Amniotic epithelial cell (primary cell): ENCODE measurements around the gene ENPP1.

Experiments
- DNase-seq: peaks from one replicate; pipeline ENCODE4 v3.0.0-alpha.2; 2010; ENCODE audit warnings: low read depth

The ENPP1 gene

DNA sequence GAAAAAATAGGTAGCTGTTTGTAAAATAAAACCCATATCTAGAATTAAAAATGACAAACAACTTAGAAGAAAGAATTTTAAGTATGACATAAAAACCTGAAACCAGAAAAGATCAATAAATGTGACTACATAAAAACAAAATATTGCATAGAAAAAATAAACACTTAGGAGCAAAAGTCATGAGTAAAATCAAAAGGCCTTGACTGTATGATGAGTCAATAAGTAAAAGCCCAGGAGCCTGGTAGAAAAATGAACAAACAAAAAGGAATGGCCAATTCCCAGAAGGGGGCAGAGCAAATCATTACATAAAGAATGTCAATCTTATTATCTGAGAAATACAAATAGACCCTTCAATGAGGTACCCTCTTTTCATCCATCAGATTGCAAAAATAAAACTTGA lies 20.7 kb upstream of the ENPP1 start:
- DNase-seq = peak; percentile 19

DNA sequence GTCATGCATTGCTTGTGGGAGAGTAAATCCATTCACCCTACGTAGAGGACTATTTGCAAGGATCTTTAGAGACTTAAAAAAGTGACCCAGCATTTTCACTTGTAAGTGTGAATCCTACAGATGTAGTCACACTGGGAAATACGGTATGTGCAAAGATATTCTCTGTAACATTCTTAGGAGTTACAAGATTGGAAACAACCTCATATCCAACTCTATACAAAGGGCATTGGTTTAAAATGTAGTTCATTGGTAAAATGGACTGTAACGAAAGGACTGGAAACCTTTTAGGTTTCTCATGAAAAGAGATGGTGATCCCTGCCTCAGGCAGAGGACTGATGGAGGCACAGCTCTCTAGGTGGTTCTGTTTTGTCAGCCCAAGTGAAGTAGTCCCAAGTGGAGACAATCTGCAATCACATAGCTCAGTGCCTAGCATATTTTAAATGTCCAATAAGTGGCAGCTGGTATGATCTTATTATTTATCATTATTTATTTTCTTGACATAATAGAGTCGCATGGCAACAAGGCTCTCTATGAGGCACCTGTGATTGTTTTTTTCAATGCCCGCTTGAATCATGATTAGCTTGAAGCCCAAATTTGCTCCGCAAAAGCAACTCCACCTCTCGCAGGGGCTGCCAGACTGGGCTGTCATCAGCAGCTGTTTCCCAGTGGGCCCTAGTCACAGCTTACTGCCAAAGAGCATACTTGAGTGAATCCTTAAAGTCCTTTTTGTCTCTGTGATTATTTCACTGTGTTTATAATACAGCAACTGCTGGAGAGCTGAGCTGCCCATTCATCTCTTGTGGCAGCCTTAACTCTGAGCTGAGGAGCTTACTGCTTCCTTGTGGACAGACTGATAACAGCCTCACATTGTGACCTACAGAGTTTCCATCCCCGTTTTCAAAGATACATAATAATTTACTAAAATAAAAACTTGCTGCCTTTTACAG lies 19.8 kb upstream of the ENPP1 start:
- peak; percentile 60 for DNase-seq

DNA sequence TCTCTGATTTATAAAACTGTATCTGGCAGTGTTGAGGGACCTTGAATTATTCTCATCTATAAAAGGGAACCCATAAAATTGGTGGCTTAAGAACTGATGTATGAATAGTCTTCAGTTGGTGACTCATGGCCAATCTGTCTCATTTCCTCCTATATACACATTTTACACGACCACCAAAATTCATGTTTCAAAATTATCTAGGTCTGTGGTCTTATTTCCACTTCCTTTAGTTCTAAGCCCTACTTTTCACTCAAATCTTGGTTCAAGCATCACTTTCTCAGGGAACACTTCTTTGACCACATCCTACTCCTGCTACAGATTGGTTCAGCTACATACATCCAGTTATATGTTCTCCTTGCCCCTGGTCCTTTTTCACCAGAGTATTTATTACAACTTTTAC lies 18.6 kb upstream of the ENPP1 start:
- no peak for DNase-seq

DNA sequence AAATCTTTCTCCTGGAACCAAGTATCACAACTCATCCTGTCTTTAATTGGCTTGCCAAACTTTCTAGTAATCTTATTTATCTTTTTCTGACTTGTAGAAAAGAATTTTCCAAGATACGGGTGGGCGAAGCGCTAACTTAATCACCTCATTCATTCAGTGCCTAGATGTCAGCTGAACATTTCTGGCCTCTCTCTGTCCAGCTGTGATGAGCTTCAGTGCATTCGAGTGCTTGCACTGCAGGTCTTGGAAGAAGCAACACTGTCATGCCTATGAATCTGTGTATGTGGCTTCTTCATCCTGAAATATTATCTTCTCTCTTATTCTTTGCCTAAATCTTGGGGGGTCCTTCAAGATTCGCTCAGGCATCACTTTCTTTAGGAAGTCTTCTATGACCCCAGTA lies 16.3 kb upstream of the ENPP1 start:
- no peak for DNase-seq

DNA sequence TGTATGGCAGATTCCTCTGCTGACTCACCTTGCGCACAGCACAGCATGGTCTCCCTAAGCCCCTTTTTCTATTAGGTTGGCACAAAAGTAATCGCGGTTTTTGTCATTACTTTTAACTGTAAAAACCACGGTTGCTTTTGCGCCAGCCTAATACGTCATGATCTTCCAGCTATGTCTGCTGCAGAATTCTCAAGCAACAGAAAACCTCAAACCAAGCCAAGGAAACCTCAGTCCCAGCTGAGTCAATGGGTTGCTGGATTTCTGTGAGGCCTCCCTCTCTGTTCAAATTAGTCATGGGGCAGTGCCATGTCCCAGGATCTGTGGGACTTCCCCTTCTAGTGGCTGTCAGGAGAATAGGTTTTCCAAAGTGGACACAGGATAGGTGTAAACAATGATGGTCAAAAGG lies 15.7 kb upstream of the ENPP1 start:
- DNase-seq = peak; percentile 67

DNA sequence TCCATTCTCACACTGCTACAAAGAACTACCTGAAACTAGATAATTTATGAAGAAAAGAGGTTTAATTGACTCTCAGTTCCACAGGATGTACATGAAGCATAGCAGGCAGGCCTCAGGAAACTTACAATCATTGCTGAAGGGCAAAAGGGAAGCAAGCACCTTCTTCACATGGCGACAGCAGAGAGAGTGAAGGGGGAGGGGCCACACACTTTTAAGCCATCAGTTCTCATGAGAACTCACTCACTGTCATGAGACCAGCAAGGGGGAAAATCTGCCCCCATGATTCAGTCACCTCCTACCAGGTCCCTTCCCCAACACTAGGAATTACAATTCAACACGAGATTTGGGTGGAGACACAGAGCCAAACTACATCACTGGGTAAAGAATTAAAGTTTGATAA lies 12.5 kb upstream of the ENPP1 start:
- DNase-seq = no peak

DNA sequence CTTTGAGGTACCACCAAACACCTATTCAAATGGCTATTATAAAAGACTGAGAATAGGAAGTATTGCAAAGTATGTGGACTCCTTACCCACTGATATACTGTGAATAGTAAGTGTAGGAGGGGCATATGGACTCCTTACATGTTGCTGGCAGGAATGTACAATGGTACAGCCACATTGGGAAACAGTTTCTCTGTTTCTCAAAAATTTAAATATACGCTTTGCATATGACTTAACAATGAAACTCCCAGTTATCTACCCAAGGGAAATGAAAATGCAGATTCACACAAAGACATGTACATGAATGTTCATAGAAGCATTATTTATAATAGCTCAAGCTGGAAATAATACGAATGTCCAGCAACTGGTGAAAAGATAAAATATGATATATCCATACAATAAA lies 5.5 kb upstream of the ENPP1 start:
- DNase-seq = no peak

DNA sequence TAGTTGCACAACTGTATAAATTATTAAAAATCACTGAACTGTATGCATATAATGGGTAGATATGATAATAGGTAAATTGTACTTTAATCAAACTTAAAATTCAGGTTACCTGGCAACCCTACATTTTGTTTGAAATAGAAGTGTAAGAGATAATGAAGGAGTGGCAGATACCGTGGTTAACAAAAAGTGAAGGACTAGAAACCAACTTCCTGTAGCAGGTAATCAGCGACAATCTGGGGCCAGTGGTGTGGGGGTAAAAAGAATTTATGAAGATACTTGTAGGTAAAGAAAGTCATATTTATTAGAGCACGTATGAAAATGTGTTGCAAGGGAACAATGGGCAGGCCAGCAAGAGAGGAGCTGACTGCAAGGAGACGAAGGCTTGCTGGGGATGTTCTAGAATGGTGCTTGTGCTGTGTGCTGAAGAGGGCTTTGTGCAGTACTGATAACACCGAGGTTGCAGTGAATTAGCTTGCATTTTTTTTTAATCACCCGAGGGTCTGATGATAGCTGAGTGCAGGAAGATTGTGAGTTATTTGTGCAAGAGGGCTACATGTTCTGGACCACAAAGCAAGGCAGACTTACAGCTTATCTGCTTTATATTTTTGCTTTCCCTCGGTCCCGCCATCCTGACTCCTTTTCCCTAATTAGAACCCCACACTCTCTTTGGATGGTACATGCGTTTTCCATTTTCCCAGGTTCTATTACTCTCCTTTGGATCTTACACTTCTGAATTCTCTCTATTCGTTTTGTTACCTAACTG lies 4.6 kb upstream of the ENPP1 start:
- no peak for DNase-seq

DNA sequence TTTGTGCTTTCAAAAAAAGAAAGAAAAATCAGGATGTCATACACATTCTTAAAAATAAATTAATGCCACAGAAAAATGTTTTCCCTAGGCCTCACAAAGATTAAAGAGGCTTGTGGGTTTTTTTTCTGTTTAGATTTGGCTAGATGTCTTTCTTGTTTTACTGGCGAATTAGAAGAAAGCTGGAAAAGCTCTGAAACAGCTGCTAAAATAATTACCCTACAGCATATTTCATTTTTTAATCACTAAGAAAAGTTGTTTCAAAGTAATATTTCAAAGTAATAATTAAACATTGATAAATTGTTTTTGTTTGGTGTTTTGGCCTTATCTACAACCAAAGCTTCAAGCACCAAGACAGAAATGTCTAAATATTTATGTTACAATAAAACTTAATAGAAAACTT lies 3.7 kb upstream of the ENPP1 start:
- no peak for DNase-seq

DNA sequence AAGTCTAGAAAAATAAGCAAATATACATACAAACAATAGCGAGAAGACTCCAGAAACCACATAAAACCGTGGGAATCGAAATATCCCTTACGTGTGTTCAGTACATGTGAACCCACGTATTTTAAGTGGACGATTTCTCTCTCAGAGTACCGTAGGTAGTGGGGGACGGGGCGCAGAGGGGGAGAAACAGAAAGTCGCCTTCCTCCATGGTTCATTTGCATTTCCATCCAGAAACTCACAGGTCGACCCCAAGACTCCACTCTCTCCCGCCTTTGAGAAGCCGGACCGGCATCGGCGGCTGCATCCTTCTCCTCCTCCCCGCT lies 538 bp upstream of the ENPP1 start:
- DNase-seq = no peak

DNA sequence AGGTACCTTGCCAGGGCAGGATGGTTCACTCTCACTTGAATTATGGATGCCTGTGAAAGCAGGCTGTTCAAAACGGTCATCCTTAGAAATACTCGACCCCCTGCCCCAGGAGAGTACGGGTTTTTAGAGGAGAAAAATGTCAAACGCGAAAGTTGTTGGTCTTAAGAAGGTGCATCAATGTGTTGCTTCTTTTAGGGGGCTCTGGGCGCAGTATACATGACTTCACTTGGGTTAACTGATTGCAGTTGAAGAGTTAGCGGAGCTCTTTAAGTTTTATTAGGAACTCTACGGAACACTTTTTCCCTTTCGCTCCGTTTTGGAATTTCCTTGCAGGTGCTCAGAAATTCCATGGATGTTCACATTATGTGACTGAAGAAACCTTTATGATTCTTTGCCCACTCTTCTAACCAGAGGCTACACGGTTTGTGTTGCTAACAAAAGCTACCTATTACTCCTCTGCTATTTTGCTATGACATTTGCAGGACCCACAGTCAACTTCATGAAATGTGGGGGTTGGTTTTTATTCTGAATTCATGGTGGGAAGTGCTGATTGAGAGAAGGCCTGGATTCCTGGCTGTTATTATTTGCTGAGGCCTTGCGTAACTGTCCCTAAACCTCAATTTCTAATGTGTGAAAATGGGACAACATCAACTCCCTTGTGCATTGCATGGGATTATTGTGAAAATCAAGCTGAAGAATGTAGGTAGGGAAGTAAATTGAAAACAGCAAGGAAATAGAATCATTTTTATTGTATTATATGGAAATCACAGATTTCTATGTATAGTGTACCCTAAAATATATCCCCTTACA lies 845 bp downstream of the ENPP1 start:
- no peak for DNase-seq

DNA sequence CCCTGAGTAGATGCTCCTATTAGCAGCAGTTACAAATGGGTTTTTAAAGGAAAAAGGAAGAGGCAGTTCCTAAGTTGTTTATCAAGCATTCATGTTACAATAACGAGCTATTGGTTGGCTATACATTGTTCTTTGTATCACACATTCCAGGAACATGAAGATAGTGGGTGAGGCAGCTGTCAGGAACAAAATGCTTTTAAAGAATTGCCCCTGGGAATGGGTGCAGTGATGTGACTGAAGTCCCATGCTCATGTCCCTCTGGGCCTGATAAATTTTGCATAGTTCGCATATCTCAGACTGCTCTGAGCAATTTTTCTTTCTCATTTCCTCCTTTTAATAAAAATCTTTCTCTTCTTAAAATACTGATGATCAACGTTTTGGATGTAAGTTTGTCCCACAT lies 3.7 kb downstream of the ENPP1 start:
- no peak for DNase-seq

DNA sequence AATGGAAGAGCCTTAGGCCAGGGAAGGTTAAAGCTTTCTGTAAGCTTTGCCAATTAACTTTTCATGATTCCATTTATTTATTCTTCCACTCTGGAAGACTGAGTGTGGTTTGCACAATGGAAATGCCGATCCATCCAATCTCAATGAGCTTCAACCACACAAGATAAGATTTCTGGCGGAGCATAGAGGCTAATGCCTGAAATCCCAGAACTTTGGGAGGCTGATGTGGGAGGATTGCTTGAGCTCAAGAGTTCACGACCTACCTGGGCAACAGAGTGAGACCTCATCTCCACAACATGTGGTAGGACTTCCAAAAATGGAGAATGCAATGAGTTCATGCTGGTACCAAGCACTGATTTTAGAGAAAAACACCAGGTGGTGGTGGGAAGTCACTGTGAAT lies 6.2 kb downstream of the ENPP1 start:
- DNase-seq = peak; percentile 76

DNA sequence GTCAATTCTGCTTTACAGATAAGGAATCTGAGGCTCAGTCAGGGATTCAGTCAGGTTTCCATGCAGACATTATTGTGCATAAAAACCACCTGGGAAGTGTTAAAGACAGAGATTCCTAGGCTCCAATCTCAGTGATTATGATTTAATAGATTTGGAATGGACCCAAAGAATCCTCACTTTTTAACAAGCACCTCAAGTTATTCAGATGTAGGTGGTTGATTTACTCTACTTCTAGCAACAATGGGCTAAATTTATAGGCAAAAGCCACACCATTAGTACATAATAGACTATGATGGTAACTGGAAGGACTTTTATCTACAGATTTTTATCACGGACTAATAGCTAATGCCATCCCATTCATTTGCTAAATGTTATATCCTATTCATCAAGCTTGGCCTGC lies 9.0 kb downstream of the ENPP1 start:
- no peak for DNase-seq

DNA sequence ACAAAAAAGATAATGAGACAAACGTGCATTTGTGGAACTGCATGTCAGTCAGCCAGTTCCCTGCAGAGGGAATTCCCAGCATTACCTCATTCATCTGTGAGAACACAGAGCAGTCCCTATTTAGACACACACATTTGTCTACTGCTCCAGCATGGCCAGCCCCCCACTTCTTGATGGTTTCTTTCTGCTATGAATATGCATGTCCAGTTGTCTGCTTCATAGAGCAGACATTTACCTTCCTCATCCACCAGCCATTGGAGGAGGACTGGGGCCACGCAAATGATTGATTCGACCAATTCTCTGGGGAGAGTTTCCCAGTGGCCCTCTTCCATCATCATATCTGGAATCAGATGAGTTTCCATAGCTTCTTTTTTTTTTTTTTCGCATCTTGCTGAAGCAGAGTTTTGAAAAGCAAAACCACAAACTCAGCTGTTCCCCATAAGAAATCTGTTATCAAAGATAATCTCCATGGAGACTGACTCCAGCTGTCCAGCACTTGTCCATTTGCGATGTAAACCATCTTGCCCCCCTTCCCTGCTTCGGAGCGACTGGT lies 11.8 kb downstream of the ENPP1 start:
- DNase-seq = peak; percentile 97

DNA sequence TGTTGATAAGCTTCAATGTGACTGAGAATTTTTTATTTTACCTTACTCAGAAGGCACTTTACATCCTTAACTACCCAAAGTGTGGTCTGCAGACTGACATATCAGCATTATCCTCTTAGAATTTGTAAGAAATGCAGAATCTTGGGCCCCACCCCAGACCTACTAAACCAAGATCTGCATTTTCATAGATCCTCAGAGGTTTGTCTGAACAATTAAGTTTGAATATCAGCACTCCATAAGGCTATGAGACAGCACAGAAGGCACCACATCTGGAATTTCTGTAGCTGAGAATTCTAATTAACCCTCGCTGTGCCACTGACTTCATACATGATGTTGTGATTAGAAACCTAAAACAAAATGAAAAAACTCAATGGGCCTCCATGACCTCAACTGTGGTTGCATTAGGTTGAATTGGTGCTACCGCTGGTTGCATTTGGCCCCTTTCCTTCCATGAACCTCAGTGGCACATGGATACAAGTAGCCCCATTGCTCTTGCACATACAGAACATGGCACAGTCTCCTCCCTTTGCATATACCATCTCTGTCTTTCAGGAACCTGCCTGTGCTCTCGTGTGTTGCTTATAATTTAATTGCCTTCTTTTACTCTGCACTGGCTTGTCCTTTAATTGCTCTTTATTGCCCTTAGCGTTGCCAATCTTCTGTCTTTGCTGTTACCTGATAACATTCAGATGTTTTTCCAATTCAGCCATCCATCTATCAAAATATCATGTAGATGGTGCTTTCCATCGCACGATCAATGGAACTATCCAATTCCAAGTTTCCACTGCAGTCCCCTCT lies 13.4 kb downstream of the ENPP1 start:
- DNase-seq = no peak

DNA sequence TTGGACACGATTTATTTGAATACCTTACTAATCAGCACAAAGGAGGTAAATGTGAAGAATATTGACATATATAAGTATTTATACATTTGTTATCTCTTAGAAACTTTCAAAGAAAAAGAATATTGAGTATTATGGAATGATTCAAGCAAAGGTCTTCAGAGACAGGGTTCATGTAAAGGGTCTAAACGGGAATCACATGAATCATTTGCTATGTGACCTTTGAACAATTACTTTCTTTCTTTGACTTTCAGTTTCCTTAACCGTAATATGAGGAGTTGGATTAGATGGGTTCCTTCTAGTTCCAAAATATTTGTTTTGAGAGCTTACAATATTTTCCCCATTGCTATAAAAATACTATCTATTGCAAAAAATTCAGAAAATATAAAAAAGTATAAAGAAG lies 14.3 kb downstream of the ENPP1 start:
- no peak for DNase-seq

DNA sequence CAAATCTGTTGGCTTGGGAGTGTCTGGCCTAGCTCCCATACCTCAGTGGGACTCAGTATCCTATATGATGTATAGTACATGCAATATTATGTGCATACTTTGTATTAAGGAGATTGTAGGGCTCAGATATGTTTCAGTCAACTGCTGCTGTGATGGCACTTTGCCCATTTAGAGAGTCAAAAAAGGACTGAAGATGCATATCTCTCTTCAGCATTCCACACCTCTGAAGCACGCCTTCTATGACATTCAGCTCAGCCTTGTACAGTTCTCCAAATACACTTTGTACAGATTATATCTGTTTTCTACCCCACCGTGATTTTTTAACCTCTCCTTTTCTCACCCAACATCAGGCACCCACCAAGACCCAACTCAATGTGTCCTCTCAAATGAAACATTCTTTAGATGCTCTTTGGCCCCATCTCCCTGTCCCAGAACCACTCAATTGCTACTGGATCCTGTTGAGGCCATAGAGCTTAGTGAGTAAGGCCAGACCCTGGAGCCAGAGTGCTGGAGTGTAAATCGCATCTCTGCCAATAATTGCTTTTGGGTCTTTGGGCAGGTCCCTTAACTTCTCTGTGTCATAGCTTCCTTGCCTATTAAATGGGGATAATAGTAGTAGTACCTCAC lies 15.6 kb downstream of the ENPP1 start:
- DNase-seq = peak; percentile 59

DNA sequence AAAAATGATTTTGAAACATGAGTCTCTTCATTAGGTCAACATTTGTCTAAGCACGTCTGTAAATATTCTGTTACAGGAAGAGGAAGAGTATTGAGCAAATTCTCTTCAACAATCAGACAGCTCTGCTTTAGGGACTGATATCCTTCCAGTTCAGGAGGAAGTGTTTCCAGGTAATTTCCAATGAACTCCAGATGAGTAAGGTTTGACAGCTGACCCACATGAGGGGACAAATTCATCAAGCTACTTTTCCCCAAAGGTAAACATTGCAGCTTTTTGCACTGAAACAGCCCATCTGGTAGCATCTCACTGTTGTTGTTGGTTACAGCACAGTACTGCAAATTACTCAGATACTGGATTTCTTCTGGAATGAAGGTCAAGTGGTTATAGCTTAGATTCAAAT lies 18.1 kb downstream of the ENPP1 start:
- no peak for DNase-seq

DNA sequence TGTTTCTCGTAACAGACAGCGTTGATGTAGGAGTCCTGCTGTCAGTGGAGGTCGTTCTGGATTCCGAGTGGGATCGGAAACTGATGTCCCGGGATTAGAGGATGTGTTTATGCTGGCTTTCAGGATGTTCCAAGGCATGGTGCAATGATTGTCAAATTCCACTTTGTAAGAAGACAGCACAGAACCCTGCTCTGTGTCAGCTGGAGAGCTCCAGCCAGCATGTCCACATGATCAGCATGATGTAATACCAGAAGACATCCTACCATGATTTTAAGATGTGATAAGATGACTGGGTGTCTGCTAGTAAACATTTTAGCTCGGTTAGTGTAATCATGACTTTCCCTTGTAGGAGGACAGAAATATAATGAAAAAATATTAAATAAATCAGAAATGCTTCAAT lies 20.3 kb downstream of the ENPP1 start:
- DNase-seq = peak; percentile 97

DNA sequence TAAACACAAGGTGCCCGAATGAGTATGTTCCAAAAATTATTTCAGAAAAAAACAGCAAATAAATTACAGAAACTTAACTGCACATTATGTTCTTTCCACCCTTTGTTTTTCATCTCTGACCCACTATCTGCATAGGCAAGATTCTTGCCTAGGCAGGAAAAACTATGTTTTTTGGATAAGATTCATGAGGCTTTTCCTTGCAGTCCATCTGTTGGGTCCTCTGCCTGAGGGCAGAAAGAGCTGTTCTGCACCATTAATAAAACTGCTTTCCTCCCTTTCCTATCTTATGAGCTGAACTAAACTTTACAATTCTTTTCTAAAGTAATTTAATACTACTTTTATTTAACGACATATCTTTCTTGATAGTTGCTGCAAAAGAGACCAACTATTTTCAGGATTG lies 21.1 kb downstream of the ENPP1 start:
- peak; percentile 70 for DNase-seq
